Epithelial cell of esophagus (primary cell): Measurements from ENCODE around the gene CLSTN1.

Experiments
- DNase-seq: peaks from one replicate; pipeline ENCODE4 v3.0.0; 2010; ENCODE audit warnings: low read depth
- H3K4me3 ChIP-seq: 2 replicates; pipeline ENCODE4 v1.5.1; 2011; ENCODE audit warnings: mild to moderate bottlenecking, low read length, control low read depth
- TF ChIP-seq, protein P1 (sequence below): IDR thresholded peaks from 2 replicates; pipeline ENCODE4 v1.5.1; 2011; ENCODE audit warnings: low read depth, mild to moderate bottlenecking, low read length, control low read depth, inconsistent platforms; ENCODE audit not compliant: insufficient read depth; ENCODE audit errors: missing control alignments

The CLSTN1 gene

DNA sequence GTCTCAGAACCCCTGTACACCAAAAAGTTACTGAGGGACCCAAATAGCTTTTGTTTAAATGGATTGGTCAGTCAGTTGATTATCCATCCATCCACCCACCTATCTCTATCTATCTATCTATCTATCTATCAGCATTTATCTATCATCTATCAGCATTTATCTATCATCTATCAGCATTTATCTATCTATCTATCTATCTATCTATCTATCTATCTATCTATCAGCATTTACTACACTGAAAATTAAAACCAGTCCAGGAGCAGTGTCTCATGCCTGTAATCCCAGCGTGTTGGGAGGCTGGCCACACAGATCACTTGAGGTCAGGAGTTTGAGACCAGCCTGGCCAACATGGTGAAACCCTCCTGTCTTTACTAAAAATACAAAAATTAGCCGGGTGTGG lies 47.1 kb downstream of the CLSTN1 start:
- TF ChIP-seq, protein P1, sequence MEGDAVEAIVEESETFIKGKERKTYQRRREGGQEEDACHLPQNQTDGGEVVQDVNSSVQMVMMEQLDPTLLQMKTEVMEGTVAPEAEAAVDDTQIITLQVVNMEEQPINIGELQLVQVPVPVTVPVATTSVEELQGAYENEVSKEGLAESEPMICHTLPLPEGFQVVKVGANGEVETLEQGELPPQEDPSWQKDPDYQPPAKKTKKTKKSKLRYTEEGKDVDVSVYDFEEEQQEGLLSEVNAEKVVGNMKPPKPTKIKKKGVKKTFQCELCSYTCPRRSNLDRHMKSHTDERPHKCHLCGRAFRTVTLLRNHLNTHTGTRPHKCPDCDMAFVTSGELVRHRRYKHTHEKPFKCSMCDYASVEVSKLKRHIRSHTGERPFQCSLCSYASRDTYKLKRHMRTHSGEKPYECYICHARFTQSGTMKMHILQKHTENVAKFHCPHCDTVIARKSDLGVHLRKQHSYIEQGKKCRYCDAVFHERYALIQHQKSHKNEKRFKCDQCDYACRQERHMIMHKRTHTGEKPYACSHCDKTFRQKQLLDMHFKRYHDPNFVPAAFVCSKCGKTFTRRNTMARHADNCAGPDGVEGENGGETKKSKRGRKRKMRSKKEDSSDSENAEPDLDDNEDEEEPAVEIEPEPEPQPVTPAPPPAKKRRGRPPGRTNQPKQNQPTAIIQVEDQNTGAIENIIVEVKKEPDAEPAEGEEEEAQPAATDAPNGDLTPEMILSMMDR, result no peak
- H3K4me3 ChIP-seq, result no peak overlapping the region
- DNase-seq, result no peak

DNA sequence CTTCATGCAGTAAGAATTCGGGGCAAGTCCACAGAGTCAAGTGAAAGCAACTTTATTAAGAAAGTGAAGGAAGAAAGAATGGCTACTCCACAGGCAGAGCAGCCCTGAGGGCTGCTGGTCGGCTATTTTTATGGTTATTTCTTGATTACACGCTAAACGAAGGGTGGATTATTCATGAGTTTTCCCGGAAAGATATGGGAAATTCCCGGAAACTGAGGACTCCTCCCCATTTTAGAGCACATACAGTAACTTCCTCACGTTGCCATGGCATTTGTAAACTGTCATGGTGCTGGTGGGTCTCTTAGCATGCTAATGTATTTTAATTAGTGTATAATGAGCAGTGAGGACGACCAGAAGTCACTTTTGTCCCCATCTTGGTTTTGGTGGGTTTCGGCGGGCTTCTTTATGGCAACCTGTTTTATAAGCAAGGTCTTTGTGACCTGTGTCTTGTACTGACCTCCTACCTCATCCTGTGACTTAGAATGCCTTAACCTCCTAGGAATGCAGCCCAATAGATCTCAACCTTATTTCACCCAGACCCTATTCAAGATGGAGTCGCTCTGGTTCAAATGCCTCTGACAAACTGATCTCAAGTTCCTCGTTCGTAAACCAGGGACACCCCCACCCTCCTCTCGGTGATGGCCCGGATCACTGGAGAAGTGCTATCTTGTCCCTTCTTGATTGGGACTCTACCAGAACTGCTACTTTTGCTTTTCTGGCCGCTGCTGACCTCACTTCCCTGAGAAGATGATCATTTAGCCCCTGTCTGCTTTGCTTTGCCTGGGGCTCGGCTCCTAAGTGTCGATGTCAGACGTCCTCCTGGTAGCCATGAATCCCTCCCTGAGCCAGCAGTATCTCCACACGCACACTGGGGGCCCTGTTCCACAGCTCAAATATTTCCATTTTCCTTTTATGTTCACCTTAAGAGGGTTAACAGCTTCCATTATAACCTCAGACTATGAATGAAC lies 48.8 kb downstream of the CLSTN1 start:
- DNase-seq, result no peak

DNA sequence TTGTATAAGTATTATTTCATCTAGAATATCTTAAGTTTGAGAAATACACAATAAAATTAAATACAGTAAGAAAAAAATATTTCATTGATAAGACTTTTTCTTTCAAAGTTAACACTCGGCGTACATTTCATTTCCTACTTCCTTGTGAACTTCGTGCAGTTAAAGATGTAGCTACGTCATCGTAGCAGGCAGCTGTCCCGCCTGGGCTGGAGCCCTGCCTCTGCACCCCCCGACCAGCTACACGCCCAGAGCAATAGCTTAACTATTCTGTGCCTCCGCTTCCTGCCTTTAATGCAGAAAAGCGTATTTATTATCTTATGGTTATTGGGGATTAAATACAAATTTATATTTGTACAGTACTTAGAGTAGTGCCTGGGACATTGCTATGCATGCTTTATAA lies 53.5 kb downstream of the CLSTN1 start:
- TF ChIP-seq, protein P1, result no peak
- no peak overlapping the region for H3K4me3 ChIP-seq
- DNase-seq, result no peak

More for the DNA sequence above, 48.8 kb downstream of the CLSTN1 start:
- TF ChIP-seq, protein P1, result no peak
- no peak overlapping the region for H3K4me3 ChIP-seq

DNA sequence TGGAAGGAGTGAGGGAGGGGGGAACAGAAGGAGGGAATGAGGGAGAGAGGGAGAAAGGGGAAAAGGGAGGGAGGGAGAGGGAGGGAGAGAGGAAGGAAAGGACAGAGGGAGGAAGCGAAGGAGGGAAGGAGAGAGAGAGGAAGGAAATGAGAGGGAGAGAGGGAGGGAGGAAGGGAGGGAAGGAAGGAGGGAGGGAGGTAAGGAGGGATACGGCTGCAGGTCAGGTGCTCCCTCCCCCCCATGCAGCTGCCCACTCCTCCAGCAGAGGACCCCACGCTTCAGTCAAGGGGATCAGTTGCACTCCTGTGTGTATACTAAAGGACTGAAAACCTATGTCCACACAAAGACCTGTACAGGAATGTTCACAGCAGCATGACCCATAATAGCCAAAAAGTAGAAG lies 54.8 kb downstream of the CLSTN1 start:
- DNase-seq, result no peak
- no peak overlapping the region for H3K4me3 ChIP-seq
- TF ChIP-seq, protein P1, result no peak

DNA sequence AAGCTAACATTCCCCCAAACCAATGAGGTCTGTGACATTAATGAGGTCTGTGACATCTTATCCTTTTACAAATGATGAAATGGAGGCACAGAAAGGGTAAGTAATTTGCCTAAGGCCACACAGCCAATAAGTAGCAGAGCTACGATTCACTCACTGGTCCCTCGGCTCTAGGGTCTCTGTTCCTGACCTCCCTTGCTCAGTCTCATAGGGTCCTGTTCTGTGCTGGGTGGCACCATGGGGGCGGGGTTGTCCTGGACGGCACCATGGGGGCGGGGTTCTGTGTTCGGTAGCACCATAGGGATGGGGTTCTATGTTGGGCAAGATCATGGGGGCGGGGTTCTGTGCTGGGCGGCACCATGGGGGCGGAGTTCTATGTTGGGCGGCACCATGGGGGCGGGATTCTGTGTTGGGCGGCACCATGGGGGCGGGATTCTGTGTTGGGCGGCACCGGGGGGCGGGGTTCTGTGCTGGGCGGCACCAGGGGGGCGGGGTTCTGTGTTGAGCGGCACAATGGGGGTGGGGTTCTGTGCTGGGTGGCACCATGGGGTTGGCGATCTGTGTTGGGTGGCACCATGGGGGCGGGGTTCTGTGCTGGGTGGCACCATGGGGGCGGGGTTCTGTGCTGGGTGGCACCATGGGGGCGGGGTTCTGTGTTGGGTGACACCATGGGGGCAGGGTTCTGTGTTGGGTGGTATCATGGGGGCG lies 55.6 kb downstream of the CLSTN1 start:
- no peak overlapping the region for H3K4me3 ChIP-seq
- no peak for DNase-seq
- TF ChIP-seq, protein P1, result no peak

DNA sequence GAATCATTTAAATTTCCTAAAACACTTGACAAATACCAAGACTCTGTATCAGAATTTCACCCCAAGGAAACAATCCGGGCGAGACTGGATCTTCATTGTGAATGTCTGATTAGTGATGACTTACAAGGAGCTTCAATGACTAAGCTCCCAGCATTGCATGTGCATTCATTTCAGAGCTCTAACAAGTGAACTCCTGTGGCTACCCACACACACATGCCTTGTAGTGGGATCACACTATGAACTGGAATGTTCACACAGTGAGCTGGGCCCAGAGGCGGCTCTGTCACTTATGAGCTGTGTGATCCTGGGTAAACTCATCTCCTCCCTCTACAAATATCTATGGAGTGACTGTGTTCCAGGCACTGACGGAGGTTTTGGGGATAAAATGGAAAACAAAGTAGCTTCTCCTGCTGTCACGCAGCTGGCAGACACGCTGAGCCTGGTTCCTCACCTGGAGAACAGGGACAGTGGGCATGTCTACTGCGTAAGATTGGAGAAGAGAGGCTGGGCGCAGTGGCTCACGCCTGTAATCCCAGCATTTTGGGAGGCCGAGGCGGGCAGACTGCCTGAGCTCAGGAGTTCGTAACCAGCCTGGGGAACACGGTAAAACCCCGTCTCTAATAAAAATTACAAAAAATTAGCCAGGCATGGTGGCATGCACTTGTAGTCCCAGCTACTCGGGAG lies 56.9 kb downstream of the CLSTN1 start:
- peak; percentile 100 for DNase-seq
- TF ChIP-seq, protein P1, result no peak
- no peak overlapping the region for H3K4me3 ChIP-seq
